GM12801 (cell line): Measurements from ENCODE around the gene CARD8.

Experiments
- TF ChIP-seq, protein P1 (sequence below): IDR thresholded peaks from one replicate; pipeline ENCODE4 v1.5.1; 2011; ENCODE audit warnings: control low read depth; ENCODE audit not compliant: insufficient read length; ENCODE audit errors: extremely low read depth

Gene CARD8

DNA sequence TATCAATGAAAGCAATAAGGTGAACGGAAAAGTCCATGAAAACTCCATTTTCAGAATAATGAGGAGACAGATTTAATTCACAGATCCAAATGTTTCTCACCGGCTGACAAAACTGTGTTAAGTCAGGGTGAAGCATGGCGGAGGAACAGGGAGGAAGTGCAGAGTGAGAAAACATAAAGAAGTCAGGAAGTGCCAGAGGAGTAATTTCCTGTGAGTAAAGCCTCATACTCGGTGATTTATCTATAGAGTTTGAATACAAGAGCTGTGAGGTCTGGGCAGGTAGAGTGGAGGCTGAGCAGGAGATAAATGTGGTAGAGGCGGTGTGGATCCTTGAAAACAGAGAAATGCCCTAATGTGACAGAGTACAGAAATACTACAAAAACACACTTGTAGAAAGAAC, 11.4 kb downstream of the CARD8 start:
- TF ChIP-seq, protein P1, sequence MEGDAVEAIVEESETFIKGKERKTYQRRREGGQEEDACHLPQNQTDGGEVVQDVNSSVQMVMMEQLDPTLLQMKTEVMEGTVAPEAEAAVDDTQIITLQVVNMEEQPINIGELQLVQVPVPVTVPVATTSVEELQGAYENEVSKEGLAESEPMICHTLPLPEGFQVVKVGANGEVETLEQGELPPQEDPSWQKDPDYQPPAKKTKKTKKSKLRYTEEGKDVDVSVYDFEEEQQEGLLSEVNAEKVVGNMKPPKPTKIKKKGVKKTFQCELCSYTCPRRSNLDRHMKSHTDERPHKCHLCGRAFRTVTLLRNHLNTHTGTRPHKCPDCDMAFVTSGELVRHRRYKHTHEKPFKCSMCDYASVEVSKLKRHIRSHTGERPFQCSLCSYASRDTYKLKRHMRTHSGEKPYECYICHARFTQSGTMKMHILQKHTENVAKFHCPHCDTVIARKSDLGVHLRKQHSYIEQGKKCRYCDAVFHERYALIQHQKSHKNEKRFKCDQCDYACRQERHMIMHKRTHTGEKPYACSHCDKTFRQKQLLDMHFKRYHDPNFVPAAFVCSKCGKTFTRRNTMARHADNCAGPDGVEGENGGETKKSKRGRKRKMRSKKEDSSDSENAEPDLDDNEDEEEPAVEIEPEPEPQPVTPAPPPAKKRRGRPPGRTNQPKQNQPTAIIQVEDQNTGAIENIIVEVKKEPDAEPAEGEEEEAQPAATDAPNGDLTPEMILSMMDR = no peak

- TF ChIP-seq, protein P1 = no peak
Measured at GRCh38 chr19:48239582-48240141, 16.1 kb downstream of the CARD8 start.

DNA sequence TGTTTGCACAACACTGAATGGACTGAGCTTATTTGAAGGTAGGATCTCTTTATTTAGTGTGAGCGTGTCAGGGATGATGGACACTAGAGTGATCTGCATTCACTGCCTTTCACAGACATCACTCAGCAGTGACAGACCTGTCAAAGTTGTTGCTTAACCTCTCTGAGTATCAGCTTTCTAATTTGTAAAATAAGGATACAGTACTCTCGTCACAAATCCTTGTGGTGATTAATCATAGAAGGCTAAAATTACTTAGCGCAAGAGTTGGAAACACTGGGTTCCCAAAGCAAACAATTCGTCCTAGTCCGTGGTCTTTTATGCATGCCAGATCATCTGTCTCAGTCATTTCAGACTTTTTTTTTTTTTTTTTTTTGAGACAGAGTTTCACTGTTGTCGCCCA, 16.6 kb downstream of the CARD8 start:
- TF ChIP-seq, protein P1 = no peak

DNA sequence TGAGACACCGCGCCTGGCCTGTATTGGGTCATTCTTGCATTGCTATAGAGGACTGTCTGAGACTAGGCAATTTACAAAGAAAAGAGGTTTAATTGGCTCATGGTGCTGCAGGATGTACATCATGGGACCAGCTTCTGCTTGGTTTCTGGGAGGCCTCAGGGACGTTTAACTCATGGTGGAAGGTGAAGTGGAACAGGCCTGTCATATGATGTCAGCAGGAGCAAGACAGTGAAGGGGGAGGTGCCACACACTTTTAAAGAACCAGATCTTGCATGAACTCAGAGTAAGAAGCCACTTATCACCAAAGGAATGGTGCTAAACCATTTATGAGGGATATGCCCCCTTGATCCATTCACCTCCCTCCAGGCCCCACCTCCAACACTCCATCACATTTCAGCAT, 18.7 kb downstream of the CARD8 start:
- TF ChIP-seq, protein P1 = no peak

GRCh38 chr19:48230555-48231129, 25.1 kb downstream of the CARD8 start:
- TF ChIP-seq, protein P1 = no peak

GRCh38 chr19:48221628-48222027, 34.1 kb downstream of the CARD8 start:
- TF ChIP-seq, protein P1 = no peak

- TF ChIP-seq, protein P1 = no peak
Measured at GRCh38 chr19:48218997-48219396, 36.7 kb downstream of the CARD8 start.
